Epithelial cell of prostate (primary cell): ENCODE data around the gene THUMPD1.
"Not testable (repeated sequence)": the region's sequence is repeated elsewhere in the genome, so short reads cannot be mapped to it uniquely, and the experiment has no call there.

Experiments
- DNase-seq: peaks from one replicate; pipeline ENCODE4 v3.0.0-alpha.2; 2011; ENCODE audit warnings: low read depth, low spot score
- H3K27ac ChIP-seq: fragments of 450-650 bp; 2 replicates; pipeline ENCODE4 v1.5.1; 2017; ENCODE audit warnings: mild to moderate bottlenecking

THUMPD1 gene

DNA sequence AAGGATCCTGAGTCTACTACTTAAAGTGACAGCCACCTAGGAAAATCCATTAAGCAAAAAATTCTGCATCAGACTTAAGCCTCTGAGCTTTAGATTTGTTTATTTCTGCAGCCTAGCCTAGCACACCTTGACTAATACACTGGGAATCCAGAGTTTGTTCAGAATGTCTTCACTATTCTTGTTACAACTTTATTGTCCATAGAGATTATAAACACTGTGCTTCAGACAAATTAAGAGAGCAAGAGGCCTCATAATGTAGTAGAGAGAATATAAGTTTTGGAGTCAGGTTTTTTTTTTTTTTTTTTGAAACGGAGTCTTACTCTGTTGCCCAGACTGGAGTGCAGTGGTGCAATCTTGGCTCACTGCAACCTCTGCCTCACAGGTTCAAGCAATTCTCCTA is 8.9 kb upstream of the THUMPD1 start:
- H3K27ac ChIP-seq: no peak overlapping the region
- no peak for DNase-seq

GRCh38 chr16:20749474-20749873 is 7.9 kb upstream of the THUMPD1 start:
- DNase-seq: no peak
- H3K27ac ChIP-seq: no peak overlapping the region

DNA sequence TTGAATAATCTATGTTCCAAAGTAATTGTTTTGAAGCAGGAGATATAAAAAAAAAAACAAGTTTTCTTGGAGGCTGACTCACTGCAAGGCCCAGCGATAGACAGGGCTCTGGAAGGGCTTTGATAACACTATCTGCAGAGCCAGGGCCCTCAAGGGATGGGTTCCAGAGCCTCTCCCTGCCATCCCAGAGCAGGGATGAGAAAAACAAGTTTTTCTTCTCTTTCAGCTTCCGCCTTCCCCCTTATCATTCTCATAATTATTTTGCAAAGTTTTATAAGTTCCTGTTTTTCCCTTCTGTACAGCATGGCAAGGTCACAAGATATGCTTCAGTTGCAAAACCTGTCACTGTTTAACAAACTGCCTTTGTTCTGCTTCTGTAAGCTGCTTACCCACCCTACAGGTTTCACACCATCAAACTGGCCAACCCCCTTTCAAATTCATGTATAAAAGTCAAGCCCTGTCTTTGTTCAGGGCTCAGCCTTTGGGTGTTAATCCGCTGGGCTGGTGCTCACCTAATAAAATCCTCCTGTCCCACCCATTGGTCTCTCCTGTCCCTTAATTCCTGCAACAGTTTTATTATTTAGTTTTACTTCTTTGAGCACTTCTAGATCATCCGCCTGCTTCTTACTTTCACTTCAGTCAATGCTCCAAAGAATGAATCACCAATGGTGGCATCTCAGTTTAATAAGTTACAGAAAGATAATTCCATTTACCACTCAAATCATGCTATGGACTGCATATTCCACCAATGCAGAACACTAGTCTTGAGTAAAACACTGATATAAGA is 5.6 kb upstream of the THUMPD1 start:
- no peak for DNase-seq
- no peak overlapping the region for H3K27ac ChIP-seq

DNA sequence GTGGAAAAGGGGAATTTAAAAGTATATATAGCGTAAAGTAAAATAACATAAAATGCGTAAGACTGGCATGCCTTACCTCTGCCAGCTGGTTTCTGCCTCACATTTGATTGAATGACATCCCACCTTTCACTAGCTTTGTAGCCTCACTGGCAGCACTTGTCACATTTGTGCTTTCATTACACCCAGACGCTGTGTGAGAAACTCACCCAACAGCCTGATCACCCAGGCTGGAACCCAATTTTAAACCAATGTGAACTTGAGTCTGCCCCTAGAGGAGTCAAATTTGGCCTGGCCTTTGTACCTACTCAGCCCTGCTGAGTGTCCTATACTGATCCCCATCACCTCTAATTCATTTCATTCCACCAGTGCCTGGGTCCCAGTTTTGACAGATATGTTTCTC is 4.8 kb upstream of the THUMPD1 start:
- DNase-seq: no peak

GRCh38 chr16:20744922-20745440 is 3.4 kb upstream of the THUMPD1 start:
- H3K27ac ChIP-seq: no peak overlapping the region
- no peak for DNase-seq

More for the DNA sequence above, 4.8 kb upstream of the THUMPD1 start:
- no peak overlapping the region for H3K27ac ChIP-seq

DNA sequence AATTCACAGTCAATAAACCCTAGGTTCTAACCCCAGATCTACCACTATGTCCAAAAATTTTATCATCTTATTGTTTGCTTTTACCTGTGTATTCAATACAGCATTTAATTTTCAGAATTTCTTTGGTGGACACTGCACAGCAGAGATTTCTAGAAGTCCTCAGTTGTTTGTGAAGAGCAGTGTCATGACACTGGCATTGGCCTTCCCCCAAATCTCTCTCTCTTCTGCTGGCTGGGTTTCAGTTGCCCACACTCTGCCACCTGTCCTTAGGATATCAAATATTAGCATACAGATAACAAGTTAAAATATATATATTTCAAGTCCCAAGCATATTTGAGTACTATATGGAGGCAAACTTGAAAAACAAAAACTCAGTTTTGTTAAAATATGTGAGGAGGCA is 2.0 kb upstream of the THUMPD1 start:
- DNase-seq: no peak
- no peak overlapping the region for H3K27ac ChIP-seq

GRCh38 chr16:20740901-20741521 is 607 bp downstream of the THUMPD1 start:
- H3K27ac ChIP-seq: peak overlapping the region; percentile 89
- DNase-seq: peak; percentile 22

DNA sequence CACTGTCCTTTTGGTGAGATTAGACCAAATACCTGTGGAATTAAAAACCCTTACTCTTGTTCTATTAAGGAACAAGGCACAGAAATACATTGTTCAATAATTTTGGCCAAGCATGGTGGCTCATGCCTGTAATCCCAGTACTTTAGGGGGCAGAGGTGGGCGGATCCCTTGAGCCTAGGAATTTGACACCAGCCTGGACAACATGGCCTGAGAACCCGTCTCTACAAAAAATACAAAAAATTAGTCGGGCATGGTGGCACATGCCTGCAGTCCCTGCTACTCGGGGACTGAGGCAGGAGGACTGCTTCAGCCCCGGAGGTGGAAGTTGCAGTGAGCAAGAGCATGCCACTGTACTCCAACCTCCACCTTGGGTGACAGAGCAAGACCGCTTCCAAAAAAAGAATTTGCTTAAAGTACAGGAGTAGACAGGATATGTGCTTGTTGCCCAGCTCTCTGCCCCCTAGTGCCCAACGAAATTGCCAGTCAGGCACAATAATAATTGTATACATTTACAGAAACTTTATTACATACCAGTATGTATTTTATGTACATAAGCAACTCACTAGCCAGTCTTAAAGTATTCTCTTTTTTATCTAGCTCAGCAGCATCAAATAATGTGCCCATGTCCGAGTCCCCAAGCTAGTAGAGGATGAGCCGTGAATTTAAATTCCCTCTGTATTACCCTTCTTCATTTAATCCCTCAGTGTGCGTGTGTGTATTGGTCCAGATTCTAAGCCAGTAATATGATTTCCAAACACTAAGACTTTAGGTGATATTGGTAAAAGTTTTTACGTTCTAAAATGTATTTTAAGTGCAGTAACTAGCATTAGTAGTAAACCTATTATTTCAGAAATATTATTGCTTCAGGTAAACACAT is 1.4 kb downstream of the THUMPD1 start:
- H3K27ac ChIP-seq: peak overlapping the region; percentile 89
- DNase-seq: no peak

- no peak for DNase-seq
- peak overlapping the region; percentile 76 for H3K27ac ChIP-seq
Observed at GRCh38 chr16:20735490-20735889, 6.1 kb downstream of the THUMPD1 start.

- H3K27ac ChIP-seq: peak overlapping the region; percentile 76
- no peak for DNase-seq
Observed at GRCh38 chr16:20734782-20735181, 6.8 kb downstream of the THUMPD1 start.

DNA sequence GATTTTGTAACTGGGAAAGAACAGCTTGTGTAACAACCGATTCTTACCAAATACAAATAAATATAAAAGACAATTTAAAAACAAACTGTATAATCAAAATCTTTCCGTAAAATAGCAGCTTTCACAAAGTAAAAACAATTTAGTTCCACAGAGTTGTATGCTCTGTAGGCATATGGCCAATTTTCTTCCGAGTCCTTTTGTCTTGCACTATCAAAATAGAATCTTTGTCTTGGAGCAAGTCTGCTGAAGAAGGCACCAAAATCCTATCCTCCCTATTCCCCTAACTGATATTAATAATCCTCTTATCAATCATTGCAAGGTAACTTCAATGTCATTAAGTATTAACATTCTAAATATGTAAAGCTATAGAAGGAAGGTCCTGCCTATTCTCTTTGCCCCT is 7.6 kb downstream of the THUMPD1 start:
- DNase-seq: no peak

DNA sequence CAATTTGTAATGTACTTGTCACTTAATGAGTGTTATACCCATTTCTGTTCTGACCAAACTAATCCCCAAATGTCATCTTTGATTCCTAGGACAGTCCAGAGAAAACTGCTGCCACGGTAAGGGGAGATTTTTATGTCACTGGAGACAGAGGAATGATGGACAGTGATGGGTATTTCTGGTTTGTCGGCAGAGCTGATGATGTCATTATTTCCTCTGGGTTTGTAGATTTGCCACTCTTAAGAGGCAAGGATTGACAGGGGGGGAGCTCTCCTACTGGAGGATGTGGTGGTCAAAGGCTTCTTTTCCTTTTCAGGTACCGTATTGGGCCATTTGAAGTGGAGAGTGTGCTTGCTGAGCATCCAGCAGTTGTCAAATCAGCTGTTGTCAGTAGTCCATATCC is 12.5 kb downstream of the THUMPD1 start:
- no peak for DNase-seq

More for the DNA sequence above, 7.6 kb downstream of the THUMPD1 start:
- H3K27ac ChIP-seq: peak overlapping the region; percentile 76

DNA sequence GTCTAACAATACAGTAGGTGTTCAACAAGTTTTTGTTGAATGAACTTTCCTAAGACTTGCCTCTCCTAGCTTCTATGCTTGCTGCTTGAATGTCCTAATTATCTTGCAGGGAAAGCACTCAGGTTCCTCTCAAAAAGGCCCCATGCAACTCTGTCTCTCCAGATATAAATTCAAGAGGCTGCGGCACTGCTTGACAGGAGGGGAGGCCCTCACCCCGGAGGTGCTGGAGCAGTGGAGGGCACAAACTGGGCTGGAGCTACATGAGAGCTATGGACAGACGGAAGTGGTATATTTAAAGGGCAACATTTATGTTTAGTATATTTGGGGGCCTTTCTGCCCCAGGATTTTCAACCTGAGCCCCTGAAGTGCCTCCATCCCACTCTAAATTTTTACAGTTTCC is 14.4 kb downstream of the THUMPD1 start:
- H3K27ac ChIP-seq: no peak overlapping the region
- DNase-seq: no peak

More for the DNA sequence above, 12.5 kb downstream of the THUMPD1 start:
- H3K27ac ChIP-seq: no peak overlapping the region

DNA sequence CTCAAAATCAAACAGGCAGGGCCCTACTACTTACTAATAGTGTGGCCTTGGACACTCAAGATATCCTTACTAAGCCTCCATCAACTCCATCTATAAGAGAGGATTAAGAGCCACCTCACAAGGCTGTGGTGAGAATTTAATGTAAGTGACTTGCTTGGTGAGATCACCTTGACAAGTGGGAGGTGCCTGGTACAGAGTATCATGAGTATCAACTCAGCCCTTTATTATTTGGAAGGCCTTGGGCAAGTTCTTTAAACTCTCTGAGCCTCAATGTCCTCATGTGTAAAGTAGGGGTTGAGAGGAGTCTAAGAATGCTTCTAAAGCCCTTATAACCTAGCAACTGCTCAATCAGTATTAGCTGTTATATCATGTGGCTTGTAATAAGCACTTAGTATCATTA is 15.0 kb downstream of the THUMPD1 start:
- DNase-seq: no peak
- H3K27ac ChIP-seq: no peak overlapping the region

- no peak for DNase-seq
Observed at GRCh38 chr16:20720251-20720650, 21.4 kb downstream of the THUMPD1 start.

GRCh38 chr16:20717718-20718117 is 23.9 kb downstream of the THUMPD1 start:
- H3K27ac ChIP-seq, DNase-seq: not testable (repeated sequence)

More at GRCh38 chr16:20720251-20720650, 21.4 kb downstream of the THUMPD1 start:
- no peak overlapping the region for H3K27ac ChIP-seq

DNA sequence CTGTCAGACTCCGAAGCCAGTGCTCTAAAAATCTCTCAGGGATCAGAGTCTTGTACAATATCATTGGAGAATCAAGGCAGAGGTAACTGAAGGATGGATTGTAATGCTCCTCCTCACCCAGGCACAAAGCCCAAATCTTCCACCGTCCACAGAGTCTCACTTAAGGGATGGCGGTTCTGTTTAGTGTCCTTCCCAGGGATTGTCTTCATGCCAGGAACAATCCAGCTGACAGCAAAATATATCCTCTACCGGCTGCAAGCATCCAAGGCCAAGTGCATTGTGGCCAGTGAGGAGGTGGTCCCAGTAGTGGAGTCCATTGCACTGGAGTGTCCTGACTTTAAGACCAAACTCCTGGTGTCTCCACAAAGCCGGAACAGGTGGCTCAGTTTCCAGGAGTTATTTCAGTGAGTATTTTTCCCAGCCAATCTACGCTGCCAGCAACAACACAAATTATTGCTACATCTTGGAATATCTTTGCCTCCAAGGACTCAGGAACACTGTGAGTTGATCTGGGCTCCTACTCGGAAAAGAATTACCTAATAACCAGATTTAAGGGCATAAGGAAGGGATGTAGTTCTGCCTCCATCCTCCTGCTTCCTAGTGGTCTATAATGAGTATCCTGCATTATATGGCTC is 30.2 kb downstream of the THUMPD1 start:
- no peak overlapping the region for H3K27ac ChIP-seq
- DNase-seq: no peak

GRCh38 chr16:20708129-20708528 is 33.5 kb downstream of the THUMPD1 start:
- not testable (repeated sequence) for DNase-seq

GRCh38 chr16:20707461-20707860 is 34.2 kb downstream of the THUMPD1 start:
- no peak overlapping the region for H3K27ac ChIP-seq
- DNase-seq: no peak

More at GRCh38 chr16:20708129-20708528, 33.5 kb downstream of the THUMPD1 start:
- not testable (repeated sequence) for H3K27ac ChIP-seq

GRCh38 chr16:20705972-20706371 is 35.6 kb downstream of the THUMPD1 start:
- not testable (repeated sequence) for DNase-seq, H3K27ac ChIP-seq
